ENCODE results near the gene UST. TPM values are rescaled to one million over a fixed set of nuclear protein-coding genes. Genes with fewer than 3 reads are reported as not detected.

The UST gene
- polyA plus RNA-seq, 1 donor from 2014 or later, result 7.5 TPM

DNA sequence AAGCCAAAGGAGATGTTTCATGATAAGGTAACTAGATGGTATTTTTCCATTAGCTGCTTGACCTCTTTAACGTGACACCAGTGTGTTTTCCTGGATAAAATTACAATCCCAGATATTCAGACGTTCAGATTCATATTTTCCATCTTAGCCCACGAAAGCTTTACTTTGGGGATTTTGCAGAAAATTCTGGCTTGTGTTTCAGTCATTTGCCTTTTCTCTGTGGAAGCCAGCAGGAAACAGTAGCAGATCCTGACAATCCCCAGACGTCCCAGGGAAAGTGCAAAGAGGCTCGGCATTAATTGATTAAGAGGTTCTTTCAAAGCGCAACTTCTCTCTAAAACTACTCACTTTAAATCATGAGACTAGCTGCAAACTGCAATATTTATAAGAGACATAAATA lies 243.6 kb downstream of the UST start:
- Histone ChIP-seq H3K27ac (ENCODE audit: low read length) (no peak overlapping the region), H3K4me3 (ENCODE audit: low read length) (no peak overlapping the region), H3F3A (ENCODE audit: insufficient read depth, low read length, poor library complexity, severe bottlenecking) (no peaks in the 10 kb centered on the region)

DNA sequence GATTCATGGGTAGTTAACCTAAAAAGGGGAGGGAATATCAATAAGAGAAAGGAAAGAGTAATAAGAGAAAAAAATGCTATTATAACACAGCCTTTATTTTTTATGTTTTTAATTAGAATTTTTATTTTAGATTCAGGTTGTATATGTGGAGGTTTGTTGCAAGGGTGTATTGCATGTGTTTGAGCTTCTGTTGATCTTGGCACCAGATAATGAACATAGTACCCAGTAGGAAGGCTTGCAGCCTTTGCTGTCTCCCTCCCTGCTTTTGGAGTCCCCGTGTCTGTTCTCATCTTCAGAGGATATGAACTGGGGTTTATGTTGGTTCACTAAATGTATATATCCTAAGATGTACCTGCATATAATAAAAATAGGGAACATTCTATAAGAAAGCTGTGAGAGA lies 250.0 kb downstream of the UST start:
- no peak overlapping the region for H3K4me2 ChIP-seq (ENCODE audit: low read length)
- TF ChIP-seq SMC3 (conservative IDR thresholded peaks at IDR 0.05; ENCODE audit: poor library complexity) (no peak), EZH2 (IDR thresholded peaks at IDR 0.05; ENCODE audit: borderline replicate concordance, insufficient read depth, low read length, poor library complexity, severe bottlenecking) (no peak), POLR2AphosphoS5 (IDR thresholded peaks at IDR 0.05) (no peak), EP300 (conservative IDR thresholded peaks at IDR 0.05; ENCODE audit: poor library complexity, severe bottlenecking) (no peak), MXI1 (conservative IDR thresholded peaks at IDR 0.05; ENCODE audit: poor library complexity, severe bottlenecking) (no peak), RAD21 (conservative IDR thresholded peaks at IDR 0.05) (no peak)
- TF ChIP-seq, protein P1, sequence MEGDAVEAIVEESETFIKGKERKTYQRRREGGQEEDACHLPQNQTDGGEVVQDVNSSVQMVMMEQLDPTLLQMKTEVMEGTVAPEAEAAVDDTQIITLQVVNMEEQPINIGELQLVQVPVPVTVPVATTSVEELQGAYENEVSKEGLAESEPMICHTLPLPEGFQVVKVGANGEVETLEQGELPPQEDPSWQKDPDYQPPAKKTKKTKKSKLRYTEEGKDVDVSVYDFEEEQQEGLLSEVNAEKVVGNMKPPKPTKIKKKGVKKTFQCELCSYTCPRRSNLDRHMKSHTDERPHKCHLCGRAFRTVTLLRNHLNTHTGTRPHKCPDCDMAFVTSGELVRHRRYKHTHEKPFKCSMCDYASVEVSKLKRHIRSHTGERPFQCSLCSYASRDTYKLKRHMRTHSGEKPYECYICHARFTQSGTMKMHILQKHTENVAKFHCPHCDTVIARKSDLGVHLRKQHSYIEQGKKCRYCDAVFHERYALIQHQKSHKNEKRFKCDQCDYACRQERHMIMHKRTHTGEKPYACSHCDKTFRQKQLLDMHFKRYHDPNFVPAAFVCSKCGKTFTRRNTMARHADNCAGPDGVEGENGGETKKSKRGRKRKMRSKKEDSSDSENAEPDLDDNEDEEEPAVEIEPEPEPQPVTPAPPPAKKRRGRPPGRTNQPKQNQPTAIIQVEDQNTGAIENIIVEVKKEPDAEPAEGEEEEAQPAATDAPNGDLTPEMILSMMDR (IDR thresholded peaks at IDR 0.05; ENCODE audit: poor library complexity, severe bottlenecking), result no peak
- TF ChIP-seq, protein P2, sequence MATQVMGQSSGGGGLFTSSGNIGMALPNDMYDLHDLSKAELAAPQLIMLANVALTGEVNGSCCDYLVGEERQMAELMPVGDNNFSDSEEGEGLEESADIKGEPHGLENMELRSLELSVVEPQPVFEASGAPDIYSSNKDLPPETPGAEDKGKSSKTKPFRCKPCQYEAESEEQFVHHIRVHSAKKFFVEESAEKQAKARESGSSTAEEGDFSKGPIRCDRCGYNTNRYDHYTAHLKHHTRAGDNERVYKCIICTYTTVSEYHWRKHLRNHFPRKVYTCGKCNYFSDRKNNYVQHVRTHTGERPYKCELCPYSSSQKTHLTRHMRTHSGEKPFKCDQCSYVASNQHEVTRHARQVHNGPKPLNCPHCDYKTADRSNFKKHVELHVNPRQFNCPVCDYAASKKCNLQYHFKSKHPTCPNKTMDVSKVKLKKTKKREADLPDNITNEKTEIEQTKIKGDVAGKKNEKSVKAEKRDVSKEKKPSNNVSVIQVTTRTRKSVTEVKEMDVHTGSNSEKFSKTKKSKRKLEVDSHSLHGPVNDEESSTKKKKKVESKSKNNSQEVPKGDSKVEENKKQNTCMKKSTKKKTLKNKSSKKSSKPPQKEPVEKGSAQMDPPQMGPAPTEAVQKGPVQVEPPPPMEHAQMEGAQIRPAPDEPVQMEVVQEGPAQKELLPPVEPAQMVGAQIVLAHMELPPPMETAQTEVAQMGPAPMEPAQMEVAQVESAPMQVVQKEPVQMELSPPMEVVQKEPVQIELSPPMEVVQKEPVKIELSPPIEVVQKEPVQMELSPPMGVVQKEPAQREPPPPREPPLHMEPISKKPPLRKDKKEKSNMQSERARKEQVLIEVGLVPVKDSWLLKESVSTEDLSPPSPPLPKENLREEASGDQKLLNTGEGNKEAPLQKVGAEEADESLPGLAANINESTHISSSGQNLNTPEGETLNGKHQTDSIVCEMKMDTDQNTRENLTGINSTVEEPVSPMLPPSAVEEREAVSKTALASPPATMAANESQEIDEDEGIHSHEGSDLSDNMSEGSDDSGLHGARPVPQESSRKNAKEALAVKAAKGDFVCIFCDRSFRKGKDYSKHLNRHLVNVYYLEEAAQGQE (IDR thresholded peaks at IDR 0.05; ENCODE audit: borderline replicate concordance), result no peak

More for the DNA sequence above, 243.6 kb downstream of the UST start:
- no peak overlapping the region for H3K9ac ChIP-seq (ENCODE audit: low read length)
- no peak overlapping the region for H2AFZ ChIP-seq (ENCODE audit: low read depth, low read length)
- no peaks in the 10 kb centered on the region for H3K79me2 ChIP-seq (replicated peaks; ENCODE audit: insufficient read depth, low read length)
- no peaks in the 10 kb centered on the region for H3K9me3 ChIP-seq (ENCODE audit: low read length)
- H3K36me3 ChIP-seq (ENCODE audit: insufficient read depth, low read length), result no peaks in the 10 kb centered on the region
- no peaks in the 10 kb centered on the region for H3K27me3 ChIP-seq (ENCODE audit: insufficient read depth, low read depth, low read length)
- TF ChIP-seq, protein P1 (IDR thresholded peaks at IDR 0.05; ENCODE audit: poor library complexity, severe bottlenecking), result no peak
- TF ChIP-seq TAF1 (IDR thresholded peaks at IDR 0.05; ENCODE audit: low read depth), result no peak
- no peak for TF ChIP-seq EP300 (conservative IDR thresholded peaks at IDR 0.05; ENCODE audit: poor library complexity, severe bottlenecking)
- no peak for TF ChIP-seq EZH2 (IDR thresholded peaks at IDR 0.05; ENCODE audit: borderline replicate concordance, insufficient read depth, low read length, poor library complexity, severe bottlenecking)
- TF ChIP-seq SMC3 (conservative IDR thresholded peaks at IDR 0.05; ENCODE audit: poor library complexity), result no peak
- TF ChIP-seq RAD21 (conservative IDR thresholded peaks at IDR 0.05), result no peak
- no peak overlapping the region for H3K4me2 ChIP-seq (ENCODE audit: low read length)
- no peaks in the 10 kb centered on the region for H4K20me1 ChIP-seq (ENCODE audit: insufficient read depth)
- H3K9me2 ChIP-seq (ENCODE audit: insufficient read depth, low read length), result no peaks in the 10 kb centered on the region

More for the DNA sequence above, 250.0 kb downstream of the UST start:
- Histone ChIP-seq H3K27ac (ENCODE audit: low read length) (no peak overlapping the region), H3K36me3 (ENCODE audit: insufficient read depth, low read length) (no peaks in the 10 kb centered on the region), H3K4me3 (ENCODE audit: low read length) (no peak overlapping the region), H3F3A (ENCODE audit: insufficient read depth, low read length, poor library complexity, severe bottlenecking) (no peaks in the 10 kb centered on the region), H3K27me3 (ENCODE audit: insufficient read depth, low read depth, low read length) (no peaks in the 10 kb centered on the region), H3K9ac (ENCODE audit: low read length) (no peak overlapping the region), H3K9me3 (ENCODE audit: low read length) (no peaks in the 10 kb centered on the region), H3K9me2 (ENCODE audit: insufficient read depth, low read length) (no peaks in the 10 kb centered on the region), H2AFZ (ENCODE audit: low read depth, low read length) (no peak overlapping the region), H3K79me2 (replicated peaks; ENCODE audit: insufficient read depth, low read length) (no peaks in the 10 kb centered on the region), H4K20me1 (ENCODE audit: insufficient read depth) (no peaks in the 10 kb centered on the region)
